SK-N-SH treated with all-trans-retinoic acid at 6 μM for 48 hours (cell line): Measurements from ENCODE around the gene CST7.
"Not testable (repeated sequence)": the region's sequence is repeated elsewhere in the genome, so short reads cannot be mapped to it uniquely, and the experiment has no call there.

Source experiments
- ATAC-seq: fragments of 200-7000 bp; cut with Tn5 transposase; 3 replicates; pipeline ENCODE4 v1.9.1; 2020; ENCODE audit warnings: mild to moderate bottlenecking, moderate library complexity
- ARNTL ChIP-seq: fragments of 450-650 bp; formaldehyde crosslinking; IDR thresholded peaks from 2 replicates; pipeline ENCODE4 v1.5.0; 2020; ENCODE audit warnings: low read depth, mild to moderate bottlenecking, moderate library complexity, borderline replicate concordance
- BACH2 ChIP-seq: fragments of 250-450 bp; sonication (Bioruptor Pico); IDR thresholded peaks from 2 replicates; pipeline ENCODE4 v1.9.0; 2021; ENCODE audit warnings: mild to moderate bottlenecking, borderline replicate concordance
- CSDC2 ChIP-seq: fragments of 250-450 bp; sonication (Bioruptor Pico); IDR thresholded peaks from 2 replicates; pipeline ENCODE4 v1.5.0; 2020; ENCODE audit warnings: mild to moderate bottlenecking, moderate library complexity
- ESRRG ChIP-seq: fragments of 250-450 bp; sonication (Bioruptor Pico); IDR thresholded peaks from 2 replicates; pipeline ENCODE4 v1.6.1; 2021; ENCODE audit warnings: mild to moderate bottlenecking
- GLIS3 ChIP-seq: fragments of 250-450 bp; sonication (Bioruptor Pico); IDR thresholded peaks from 2 replicates; pipeline ENCODE4 v1.5.0; 2020; ENCODE audit warnings: mild to moderate bottlenecking, moderate library complexity
- ISL1 ChIP-seq: fragments of 250-450 bp; sonication (Bioruptor Pico); IDR thresholded peaks from 2 replicates; pipeline ENCODE4 v2.1.2; 2022; ENCODE audit warnings: mild to moderate bottlenecking, moderate library complexity
- OSR1 ChIP-seq: fragments of 250-450 bp; sonication (Bioruptor Pico); IDR thresholded peaks from 2 replicates; pipeline ENCODE4 v1.8.0; 2022; ENCODE audit warnings: moderate library complexity, mild to moderate bottlenecking, inconsistent platforms
- PPARA ChIP-seq: fragments of 250-450 bp; sonication (Bioruptor Pico); IDR thresholded peaks from 2 replicates; pipeline ENCODE4 v1.5.0; 2020; ENCODE audit warnings: mild to moderate bottlenecking, borderline replicate concordance
- RARB ChIP-seq: fragments of 250-450 bp; sonication (Bioruptor Pico); IDR thresholded peaks from 2 replicates; pipeline ENCODE4 v1.8.0; 2021; ENCODE audit warnings: mild to moderate bottlenecking, moderate library complexity
- SNAI2 ChIP-seq: fragments of 250-450 bp; sonication (Bioruptor Pico); IDR thresholded peaks from 2 replicates; pipeline ENCODE4 v1.5.0; 2020; ENCODE audit warnings: mild to moderate bottlenecking, moderate library complexity
- TCF4 ChIP-seq: fragments of 250-450 bp; sonication (Bioruptor Pico); IDR thresholded peaks from 2 replicates; pipeline ENCODE4 v1.8.0; 2021; ENCODE audit warnings: mild to moderate bottlenecking, moderate library complexity, borderline replicate concordance
- TOX ChIP-seq: fragments of 250-450 bp; sonication (Bioruptor Pico); IDR thresholded peaks from 2 replicates; pipeline ENCODE4 v1.8.0; 2021; ENCODE audit warnings: mild to moderate bottlenecking, moderate library complexity, borderline replicate concordance
- ZFP3 ChIP-seq: fragments of 250-450 bp; sonication (Bioruptor Pico); IDR thresholded peaks from 2 replicates; pipeline ENCODE4 v1.5.0; 2020; ENCODE audit warnings: mild to moderate bottlenecking, moderate library complexity
- ZFP30 ChIP-seq: fragments of 450-650 bp; formaldehyde crosslinking; IDR thresholded peaks from 2 replicates; pipeline ENCODE4 v1.5.0; 2022; ENCODE audit warnings: mild to moderate bottlenecking, moderate library complexity
- ZNF565 ChIP-seq: fragments of 450-650 bp; formaldehyde crosslinking; conservative IDR thresholded peaks from 2 replicates; pipeline ENCODE4 v1.5.0; 2020; ENCODE audit warnings: low read depth, mild to moderate bottlenecking, moderate library complexity
- ZNF70 ChIP-seq: fragments of 450-650 bp; formaldehyde crosslinking; IDR thresholded peaks from 2 replicates; pipeline ENCODE4 v1.5.0; 2020; ENCODE audit warnings: mild to moderate bottlenecking, moderate library complexity
- TF ChIP-seq, protein P1 (sequence below): fragments of 250-450 bp; sonication (Bioruptor Pico); IDR thresholded peaks from 2 replicates; pipeline ENCODE4 v1.8.0; 2020; ENCODE audit warnings: mild to moderate bottlenecking, moderate library complexity, borderline replicate concordance
- TF ChIP-seq, protein P2 (sequence below): fragments of 250-450 bp; sonication (Bioruptor Pico); IDR thresholded peaks from 2 replicates; pipeline ENCODE4 v1.5.1; 2021; ENCODE audit warnings: mild to moderate bottlenecking, moderate library complexity

The CST7 gene

GRCh38 chr20:24998631-24999445, 49.8 kb downstream of the CST7 start (continued):
- no peak for TF ChIP-seq ARNTL (CRISPR knock-in tag)

DNA sequence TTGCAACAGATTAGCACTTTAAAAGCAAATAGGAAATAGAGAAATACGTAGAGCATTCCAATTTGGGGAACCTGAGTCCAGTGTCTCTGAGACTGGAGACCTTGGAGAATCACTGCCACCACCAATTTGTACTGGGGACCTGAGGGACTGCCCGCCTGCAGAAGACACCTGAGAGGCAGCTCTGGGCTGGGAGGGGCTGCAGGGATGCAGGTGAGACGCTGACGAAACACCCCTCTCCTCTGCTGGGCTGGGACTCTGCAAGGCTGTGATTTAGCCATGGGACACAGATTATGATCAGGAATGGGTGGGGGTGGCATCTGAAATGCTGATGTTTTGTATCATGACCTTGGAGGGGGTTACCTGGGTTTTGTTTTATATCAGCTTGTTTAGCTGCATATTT, 50.5 kb downstream of the CST7 start:
- no peak for TF ChIP-seq GLIS3
- TF ChIP-seq TCF4, result no peak
- no peak for TF ChIP-seq ZFP3
- TF ChIP-seq, protein P1, sequence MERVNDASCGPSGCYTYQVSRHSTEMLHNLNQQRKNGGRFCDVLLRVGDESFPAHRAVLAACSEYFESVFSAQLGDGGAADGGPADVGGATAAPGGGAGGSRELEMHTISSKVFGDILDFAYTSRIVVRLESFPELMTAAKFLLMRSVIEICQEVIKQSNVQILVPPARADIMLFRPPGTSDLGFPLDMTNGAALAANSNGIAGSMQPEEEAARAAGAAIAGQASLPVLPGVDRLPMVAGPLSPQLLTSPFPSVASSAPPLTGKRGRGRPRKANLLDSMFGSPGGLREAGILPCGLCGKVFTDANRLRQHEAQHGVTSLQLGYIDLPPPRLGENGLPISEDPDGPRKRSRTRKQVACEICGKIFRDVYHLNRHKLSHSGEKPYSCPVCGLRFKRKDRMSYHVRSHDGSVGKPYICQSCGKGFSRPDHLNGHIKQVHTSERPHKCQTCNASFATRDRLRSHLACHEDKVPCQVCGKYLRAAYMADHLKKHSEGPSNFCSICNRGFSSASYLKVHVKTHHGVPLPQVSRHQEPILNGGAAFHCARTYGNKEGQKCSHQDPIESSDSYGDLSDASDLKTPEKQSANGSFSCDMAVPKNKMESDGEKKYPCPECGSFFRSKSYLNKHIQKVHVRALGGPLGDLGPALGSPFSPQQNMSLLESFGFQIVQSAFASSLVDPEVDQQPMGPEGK (CRISPR knock-in tag), result no peak
- TF ChIP-seq ISL1, result no peak
- no peak for TF ChIP-seq TOX
- TF ChIP-seq BACH2 (CRISPR knock-in tag), result no peak
- no peak for TF ChIP-seq ZFP30 (CRISPR knock-in tag)
- TF ChIP-seq CSDC2, result no peak
- TF ChIP-seq PPARA (CRISPR knock-in tag), result no peak
- TF ChIP-seq ZNF565, result no peak
- no peak for TF ChIP-seq ARNTL (CRISPR knock-in tag)
- TF ChIP-seq ZNF70 (CRISPR knock-in tag), result no peak
- ATAC-seq, result no peak

DNA sequence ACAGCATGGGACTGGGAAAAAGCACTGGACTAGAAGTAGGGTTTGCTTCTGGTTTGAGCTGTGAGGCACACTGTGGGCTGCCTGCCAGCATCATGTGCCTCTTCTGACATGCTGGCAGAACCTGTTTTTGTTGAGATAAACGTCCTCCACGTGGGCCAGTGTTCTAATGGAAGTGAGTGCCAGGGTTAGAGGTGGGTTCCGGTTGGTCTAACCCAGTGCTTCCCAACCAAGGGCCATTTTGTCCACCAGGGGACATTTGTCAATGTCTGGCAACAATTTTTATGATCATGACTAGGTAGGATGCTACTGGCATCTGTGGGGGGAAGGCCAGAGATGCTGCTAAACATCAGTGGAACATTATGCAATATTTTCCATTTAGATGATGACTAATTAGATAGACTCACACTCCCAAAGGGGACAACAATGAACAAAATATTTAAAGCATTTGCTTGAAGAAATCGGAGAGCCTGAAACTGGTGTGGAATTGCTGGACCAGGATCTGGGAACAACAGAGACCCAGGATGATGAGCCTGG, 51.3 kb downstream of the CST7 start:
- peak; percentile 10; the same call in 2 of the 3 replicates for ATAC-seq
- TF ChIP-seq BACH2 (CRISPR knock-in tag), result no peak
- peak; percentile 50 for TF ChIP-seq ISL1
- no peak for TF ChIP-seq ZFP3
- TF ChIP-seq OSR1 (CRISPR knock-in tag), result no peak

GRCh38 chr20:25001323-25001722, 52.3 kb downstream of the CST7 start:
- not testable (repeated sequence) for ATAC-seq

GRCh38 chr20:25003002-25003401, 53.9 kb downstream of the CST7 start:
- no peak for ATAC-seq
- TF ChIP-seq BACH2 (CRISPR knock-in tag), result no peak
- TF ChIP-seq CSDC2, result no peak
- TF ChIP-seq ZNF565, result no peak
- no peak for TF ChIP-seq ARNTL (CRISPR knock-in tag)
- TF ChIP-seq, all 23 proteins: peak for 0

DNA sequence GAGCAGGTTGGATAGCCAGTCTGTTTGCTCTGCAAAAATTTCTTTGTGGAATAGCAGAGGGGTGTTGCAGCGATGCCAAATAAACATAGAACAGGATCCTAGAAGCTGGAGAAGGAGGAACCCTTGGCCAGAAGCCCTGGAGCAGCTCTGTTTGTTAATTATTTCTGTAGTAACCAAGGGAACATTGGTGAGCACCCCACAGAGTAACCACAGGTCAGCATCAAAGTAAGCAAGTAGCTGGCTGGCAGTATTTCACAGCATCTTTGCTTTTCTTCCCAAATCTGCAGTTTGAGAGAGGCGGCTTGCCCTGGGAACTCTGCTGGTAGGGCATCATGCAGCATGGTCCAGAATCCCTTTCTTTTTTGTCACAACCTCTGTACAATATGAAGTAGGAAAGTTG, 56.2 kb downstream of the CST7 start:
- ATAC-seq, result no peak
- TF ChIP-seq RARB (CRISPR knock-in tag) (no peak), ISL1 (no peak), ZFP30 (CRISPR knock-in tag) (no peak), ARNTL (CRISPR knock-in tag) (no peak)

DNA sequence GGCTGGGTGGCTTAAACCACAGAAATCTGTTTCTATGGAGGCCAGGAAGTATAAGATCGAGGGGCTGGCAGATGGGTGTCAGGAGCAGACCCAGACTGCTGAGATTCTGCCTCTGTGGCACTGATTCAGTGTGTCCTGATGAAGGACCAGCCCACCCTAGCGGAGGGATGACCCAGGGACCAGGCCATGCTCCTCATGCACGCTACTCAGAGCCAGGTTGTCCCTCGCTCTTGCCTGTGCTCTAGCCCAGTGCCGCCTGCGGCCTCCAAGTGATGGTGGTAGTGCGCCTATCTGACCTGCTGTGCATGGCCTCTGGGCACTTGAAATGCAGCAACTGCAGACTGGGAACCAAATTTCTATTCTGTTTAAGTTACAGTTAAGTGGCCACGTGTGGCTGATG, 56.6 kb downstream of the CST7 start:
- TF ChIP-seq ISL1, result no peak
- TF ChIP-seq TCF4, result no peak
- TF ChIP-seq ESRRG (CRISPR knock-in tag), result no peak
- no peak for TF ChIP-seq RARB (CRISPR knock-in tag)
- no peak for TF ChIP-seq GLIS3
- no peak for TF ChIP-seq CSDC2
- no peak for ATAC-seq

- TF ChIP-seq, protein P1 (CRISPR knock-in tag), result no peak
- TF ChIP-seq GLIS3, result no peak
- TF ChIP-seq, protein P2, sequence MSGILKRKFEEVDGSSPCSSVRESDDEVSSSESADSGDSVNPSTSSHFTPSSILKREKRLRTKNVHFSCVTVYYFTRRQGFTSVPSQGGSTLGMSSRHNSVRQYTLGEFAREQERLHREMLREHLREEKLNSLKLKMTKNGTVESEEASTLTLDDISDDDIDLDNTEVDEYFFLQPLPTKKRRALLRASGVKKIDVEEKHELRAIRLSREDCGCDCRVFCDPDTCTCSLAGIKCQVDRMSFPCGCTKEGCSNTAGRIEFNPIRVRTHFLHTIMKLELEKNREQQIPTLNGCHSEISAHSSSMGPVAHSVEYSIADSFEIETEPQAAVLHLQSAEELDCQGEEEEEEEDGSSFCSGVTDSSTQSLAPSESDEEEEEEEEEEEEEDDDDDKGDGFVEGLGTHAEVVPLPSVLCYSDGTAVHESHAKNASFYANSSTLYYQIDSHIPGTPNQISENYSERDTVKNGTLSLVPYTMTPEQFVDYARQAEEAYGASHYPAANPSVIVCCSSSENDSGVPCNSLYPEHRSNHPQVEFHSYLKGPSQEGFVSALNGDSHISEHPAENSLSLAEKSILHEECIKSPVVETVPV (CRISPR knock-in tag), result no peak
- no peak for TF ChIP-seq SNAI2 (CRISPR knock-in tag)
- TF ChIP-seq ZFP3, result no peak
- TF ChIP-seq CSDC2, result no peak
- no peak for TF ChIP-seq ESRRG (CRISPR knock-in tag)
- no peak for ATAC-seq
Observed at GRCh38 chr20:25006431-25007167, 57.5 kb downstream of the CST7 start.
